ENCODE data around the gene LIN37. TPM values are rescaled to one million over a fixed set of nuclear protein-coding genes. Genes with fewer than 3 reads are reported as not detected.

Gene LIN37
- total and polyA plus RNA-seq, 3 donors from 2014 or later: 24.8 to 30.2 (median 30.2) TPM

GRCh38 chr19:35759697-35760096, 11.3 kb downstream of the LIN37 start:
- DNase-seq: no peak
- intact Hi-C loops (cut with DNase I; ENCODE audit: low total_unique reads): no loop called here
- no peak for TF ChIP-seq POLR2A (IDR thresholded peaks at IDR 0.05)
- no peak for TF ChIP-seq CTCF (IDR thresholded peaks at IDR 0.05)
- Histone ChIP-seq H3K4me3 (no peak overlapping the region), H3K27me3 (no peaks in the 10 kb centered on the region), H3K36me3 (ENCODE audit: low read depth, missing control alignments) (no peaks in the 10 kb centered on the region), H3K9me3 (no peaks in the 10 kb centered on the region), H3K4me1 (peaks cover 24% of the 10 kb centered on the region), H3K27ac (no peak overlapping the region)
- 83 to 88% methylated on average over 1 to 2 of the region's 2 CpGs for WGBS, 2 donors

GRCh38 chr19:35760711-35761349, 12.5 kb downstream of the LIN37 start:
- DNase-seq: no peak
- TF ChIP-seq POLR2A (IDR thresholded peaks at IDR 0.05) (no peak), CTCF (IDR thresholded peaks at IDR 0.05) (no peak)
- no peaks in the 10 kb centered on the region for H3K27me3 ChIP-seq
- no peaks in the 10 kb centered on the region for H3K9me3 ChIP-seq
- intact Hi-C loops (cut with DNase I; ENCODE audit: low total_unique reads): no loop called here
- no peak overlapping the region for H3K4me3 ChIP-seq
- peaks cover 20% of the 10 kb centered on the region for H3K4me1 ChIP-seq
- 91 to 93% methylated on average over 4 of the region's 4 CpGs for WGBS, 2 donors
- H3K27ac ChIP-seq: no peak overlapping the region
- no peaks in the 10 kb centered on the region for H3K36me3 ChIP-seq (ENCODE audit: low read depth, missing control alignments)

GRCh38 chr19:35764432-35765315, 16.3 kb downstream of the LIN37 start:
- H3K27ac ChIP-seq: no peak overlapping the region
- 86 to 92% methylated on average over 17 of the region's 17 CpGs for WGBS, 2 donors

GRCh38 chr19:35766571-35767104, 18.3 kb downstream of the LIN37 start:
- Histone ChIP-seq H3K4me3 (no peak overlapping the region), H3K9me3 (no peaks in the 10 kb centered on the region), H3K4me1 (peaks cover 18% of the 10 kb centered on the region), H3K36me3 (ENCODE audit: low read depth, missing control alignments) (no peaks in the 10 kb centered on the region), H3K27me3 (no peaks in the 10 kb centered on the region), H3K27ac (no peak overlapping the region)
- WGBS, 2 donors: 78 to 80% methylated on average over 11 of the region's 11 CpGs
- intact Hi-C loops (cut with DNase I; ENCODE audit: low total_unique reads): no loop called here
- TF ChIP-seq POLR2A (IDR thresholded peaks at IDR 0.05) (no peak), CTCF (IDR thresholded peaks at IDR 0.05) (no peak)
- no peak for DNase-seq

More at GRCh38 chr19:35764432-35765315, 16.3 kb downstream of the LIN37 start:
- H3K9me3 ChIP-seq: no peaks in the 10 kb centered on the region
- DNase-seq: no peak
- H3K27me3 ChIP-seq: no peaks in the 10 kb centered on the region
- no peak for TF ChIP-seq POLR2A (IDR thresholded peaks at IDR 0.05)
- TF ChIP-seq CTCF (IDR thresholded peaks at IDR 0.05): no peak
- peaks cover 18% of the 10 kb centered on the region for H3K4me1 ChIP-seq
- intact Hi-C loops (cut with DNase I; ENCODE audit: low total_unique reads): no loop called here
- H3K4me3 ChIP-seq: no peak overlapping the region
- H3K36me3 ChIP-seq (ENCODE audit: low read depth, missing control alignments): no peaks in the 10 kb centered on the region

Data from testis (tissue), 3 donors.